GM21390 (cell line): ENCODE measurements around the gene EIF2S3.

ENCODE experiments used
- ATAC-seq: cut with Tn5 transposase; IDR thresholded peaks from one replicate; pipeline ENCODE4 v1.9.1; 2021; ENCODE audit not compliant: unreplicated experiment

Gene EIF2S3

DNA sequence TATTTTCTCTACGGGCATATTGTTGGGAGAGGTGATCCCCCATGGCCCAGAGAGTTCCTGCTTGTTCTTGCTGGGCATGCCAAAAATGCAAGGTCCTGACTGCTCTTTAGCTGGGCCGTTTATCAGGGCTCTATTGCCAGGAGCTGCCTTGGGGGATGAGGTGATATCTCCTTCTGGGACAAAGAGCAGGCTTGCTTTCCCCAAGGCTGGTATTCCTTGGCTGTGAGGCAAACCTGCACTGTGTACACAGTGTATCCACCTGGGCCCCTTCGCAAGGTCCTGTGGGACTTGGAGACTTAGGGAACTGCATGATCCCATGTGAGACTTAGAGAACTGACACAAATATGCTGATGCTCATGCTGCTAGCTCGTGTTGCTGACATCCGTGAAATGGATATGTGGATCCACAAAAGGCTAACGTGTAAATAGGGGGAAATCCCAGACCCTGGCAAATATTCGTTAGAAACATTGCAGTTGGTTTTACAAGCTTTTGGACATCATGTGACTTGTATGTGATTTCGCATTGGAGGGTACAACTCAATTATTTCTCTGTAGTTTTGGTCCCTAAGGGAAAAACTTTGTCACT is 70.4 kb downstream of the EIF2S3 start:
- ATAC-seq, result no peak
